ENCODE results near the gene RHEB.

RHEB gene

DNA sequence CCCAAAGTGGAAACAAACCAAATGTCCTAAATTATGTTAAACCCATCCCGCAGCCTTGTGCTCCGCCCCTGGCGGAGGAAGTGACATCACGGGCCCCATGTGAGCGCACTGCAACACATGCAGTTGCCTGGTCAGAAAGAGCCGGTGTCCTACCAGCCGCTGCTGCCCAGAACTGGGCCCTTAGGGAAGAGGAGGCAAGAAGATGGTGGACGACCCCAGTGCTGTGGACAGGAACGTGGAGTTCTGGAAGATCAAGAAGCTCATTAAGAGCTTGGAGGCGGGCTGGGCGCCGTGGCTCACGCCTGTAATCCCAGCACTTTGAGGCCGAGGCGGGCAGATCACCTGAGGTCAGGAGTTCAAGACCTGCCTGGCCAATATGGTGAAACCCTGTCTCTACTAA, 18.0 kb downstream of the RHEB start:
- DNase-seq, result no peak

GRCh38 chr7:151498495-151498894, 21.2 kb downstream of the RHEB start:
- no peak for DNase-seq

GRCh38 chr7:151497306-151497871, 22.3 kb downstream of the RHEB start:
- DNase-seq, result no peak

GRCh38 chr7:151495360-151495759, 24.3 kb downstream of the RHEB start:
- DNase-seq, result no peak

DNA sequence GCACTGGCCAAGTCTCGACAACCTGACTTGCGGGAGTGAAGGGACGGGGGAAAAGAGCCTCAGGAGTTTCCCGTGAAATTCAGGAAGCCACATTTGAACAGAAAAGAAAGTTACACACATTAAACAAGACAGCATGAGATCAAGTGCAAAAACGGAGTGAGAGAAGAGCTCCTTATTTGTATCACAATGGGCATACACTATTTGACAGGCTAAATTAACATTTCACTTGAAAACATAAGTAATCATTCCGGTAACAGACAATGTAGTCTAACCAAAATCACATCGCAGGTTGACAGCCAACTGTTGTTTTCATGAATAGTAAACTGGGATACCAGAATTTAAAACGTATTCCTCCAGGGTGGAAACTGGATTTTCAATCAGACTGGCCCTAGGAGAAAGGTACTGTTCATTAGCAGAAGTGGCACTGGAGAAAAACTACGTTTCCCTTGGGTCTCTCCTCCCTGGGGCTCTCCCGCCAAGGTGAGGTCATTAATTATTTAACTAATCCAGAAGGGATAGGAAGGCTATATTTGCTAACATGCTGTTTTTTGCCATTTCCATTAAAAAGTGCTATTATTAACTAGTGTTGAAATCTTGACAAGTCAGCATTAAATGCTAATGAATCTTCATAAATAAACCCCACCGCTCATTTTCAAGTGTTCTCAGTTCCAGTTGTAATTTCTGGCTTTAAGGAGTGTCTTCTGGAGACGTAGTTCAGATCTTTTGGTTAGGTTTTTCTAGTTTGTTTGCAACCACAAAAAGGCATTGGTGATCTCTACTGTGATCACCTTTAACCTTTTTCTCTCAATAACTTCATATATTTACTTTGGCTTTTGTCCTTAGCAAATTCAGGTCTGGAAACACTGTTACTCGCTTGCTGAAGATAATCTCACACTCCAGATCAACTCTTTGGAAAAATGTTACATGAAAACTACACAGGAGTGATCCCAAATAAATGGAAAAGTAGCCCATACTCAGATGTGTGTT, 25.1 kb downstream of the RHEB start:
- no peak for DNase-seq

GRCh38 chr7:151493083-151493482, 26.6 kb downstream of the RHEB start:
- no peak for DNase-seq

GRCh38 chr7:151491859-151492258, 27.8 kb downstream of the RHEB start:
- DNase-seq, result no peak

DNA sequence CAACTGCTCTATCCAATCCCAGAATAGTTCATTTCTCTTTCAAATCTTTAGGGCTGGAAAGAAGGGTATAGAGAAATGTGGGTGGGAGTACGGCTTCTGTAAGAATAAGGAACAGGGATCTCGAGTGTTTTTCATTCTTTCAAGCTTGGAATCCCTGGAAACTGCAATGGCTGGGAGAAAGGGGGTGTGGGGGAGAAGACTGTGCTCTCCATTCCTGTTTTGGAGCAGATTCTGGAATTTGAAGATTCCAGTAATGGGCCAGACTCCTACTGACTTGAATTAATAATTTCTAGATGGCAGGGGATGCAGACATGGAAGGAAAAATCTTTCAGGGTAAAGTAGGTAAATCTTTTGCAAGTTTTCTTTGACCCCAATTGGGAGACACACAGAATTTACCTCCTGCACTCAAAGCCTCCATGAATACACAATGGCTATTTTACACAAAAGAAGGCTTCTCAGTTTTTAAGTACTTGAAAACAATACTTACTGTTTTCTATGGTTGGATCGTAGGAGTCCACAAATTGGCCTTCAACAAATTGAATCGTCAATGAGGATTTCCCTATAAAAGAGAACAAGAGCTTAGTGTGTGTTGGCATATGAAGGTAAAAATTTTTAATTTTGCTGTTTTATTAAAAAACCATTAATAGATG, 29.1 kb downstream of the RHEB start:
- DNase-seq, result no peak

DNA sequence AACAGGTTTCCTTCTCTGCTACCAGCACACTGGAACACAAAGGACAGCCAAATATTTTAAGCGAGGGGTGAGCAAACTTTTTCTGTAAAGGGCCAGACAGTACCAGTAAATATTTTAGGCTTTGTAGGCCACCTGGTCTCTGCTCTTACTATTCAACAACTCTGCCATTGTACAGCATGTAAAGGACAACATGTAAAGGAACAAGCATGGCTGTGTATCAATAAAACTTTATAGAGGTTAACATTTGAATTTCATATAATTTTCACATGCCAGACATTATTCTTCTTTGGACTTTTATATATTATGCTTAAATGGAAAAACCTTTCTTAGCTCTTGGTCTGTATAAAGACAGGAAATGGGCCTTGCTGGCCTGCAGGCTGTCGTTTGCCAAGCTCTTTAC, 30.2 kb downstream of the RHEB start:
- DNase-seq, result no peak

- DNase-seq, result no peak
These were observed 31.6 kb downstream of the RHEB start for GRCh38 chr7:151488096-151488495.

GRCh38 chr7:151487228-151487627, 32.5 kb downstream of the RHEB start:
- DNase-seq, result no peak

- no peak for DNase-seq
These were observed 33.6 kb downstream of the RHEB start for GRCh38 chr7:151486074-151486473.

GRCh38 chr7:151484971-151485707, 34.6 kb downstream of the RHEB start:
- no peak for DNase-seq

GRCh38 chr7:151483711-151483983, 36.0 kb downstream of the RHEB start:
- DNase-seq, result no peak

DNA sequence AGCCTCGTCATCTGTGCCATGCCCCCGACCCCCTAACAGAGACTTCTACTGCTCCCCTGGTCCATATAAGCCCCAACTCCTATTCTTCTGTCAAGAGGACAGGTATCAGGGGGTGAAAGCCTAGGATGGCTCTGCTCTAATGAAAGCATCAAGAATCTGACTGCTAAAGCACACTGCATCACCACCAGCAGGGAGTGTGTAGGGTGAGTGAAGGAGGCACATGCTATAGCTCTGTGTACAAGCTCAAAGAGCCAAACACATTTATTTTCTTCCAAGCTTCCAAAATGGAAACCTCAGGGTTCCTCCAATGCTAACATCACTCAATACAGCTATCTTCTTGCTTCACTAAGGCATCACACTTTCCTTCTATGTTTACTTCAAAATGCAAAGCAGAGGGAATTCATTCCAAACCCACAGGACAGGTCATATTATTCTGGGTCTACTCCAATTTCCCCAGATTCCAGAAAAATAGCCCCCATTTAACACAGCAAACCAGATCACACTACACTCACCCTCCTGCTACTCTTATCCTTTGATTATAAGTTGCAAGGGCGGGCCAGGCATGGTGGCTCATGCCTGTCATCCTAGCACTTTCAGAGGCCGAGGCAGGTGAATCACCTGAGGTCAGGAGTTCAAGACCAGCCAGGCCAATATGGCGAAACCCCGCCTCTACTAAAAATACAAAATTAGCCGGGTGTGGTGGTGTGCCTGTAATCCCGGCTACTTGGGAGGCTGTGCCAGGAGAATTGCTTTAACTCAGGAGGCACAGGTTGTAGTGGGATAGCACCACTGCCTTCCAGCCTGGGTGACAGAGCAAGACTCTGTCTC, 36.6 kb downstream of the RHEB start:
- DNase-seq, result no peak

- no peak for DNase-seq
These were observed 37.8 kb downstream of the RHEB start for GRCh38 chr7:151481650-151482505.

- no peak for DNase-seq
These were observed 41.8 kb downstream of the RHEB start for GRCh38 chr7:151477867-151478266.

DNA sequence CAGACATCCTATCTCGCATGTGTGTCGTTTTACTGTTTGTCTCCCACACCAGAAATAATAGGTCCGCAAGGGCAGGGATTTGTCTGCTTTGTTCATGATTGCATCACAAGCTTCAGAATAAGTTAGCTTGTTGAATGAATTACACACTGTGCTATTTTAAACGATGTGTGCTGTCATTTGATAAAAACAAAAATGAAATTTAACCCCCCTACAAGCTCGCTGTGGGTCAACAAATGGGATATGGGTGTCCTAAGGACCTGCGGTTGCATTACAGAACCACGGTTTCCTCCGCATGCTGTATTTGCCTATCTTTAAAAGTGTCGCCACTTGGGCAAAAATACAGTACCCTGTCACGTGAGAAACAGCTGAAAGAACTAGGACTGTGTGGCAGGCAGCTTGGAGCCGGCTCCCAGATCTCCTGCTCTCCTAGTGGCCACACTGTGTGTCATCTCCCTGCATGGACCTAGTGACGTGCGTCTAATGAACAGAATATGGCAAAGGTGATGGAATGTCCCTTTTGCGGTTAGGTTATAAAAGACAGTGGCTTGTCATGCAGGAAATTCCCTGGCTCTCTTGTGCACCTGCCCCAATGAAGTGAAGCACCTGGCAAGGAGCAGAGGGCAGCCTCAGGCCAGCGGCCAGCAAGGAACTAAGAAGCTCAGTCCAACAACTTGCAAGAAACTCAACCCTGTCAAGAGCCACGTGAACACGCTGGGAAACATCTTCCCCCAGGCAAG, 46.9 kb downstream of the RHEB start:
- no peak for DNase-seq

DNA sequence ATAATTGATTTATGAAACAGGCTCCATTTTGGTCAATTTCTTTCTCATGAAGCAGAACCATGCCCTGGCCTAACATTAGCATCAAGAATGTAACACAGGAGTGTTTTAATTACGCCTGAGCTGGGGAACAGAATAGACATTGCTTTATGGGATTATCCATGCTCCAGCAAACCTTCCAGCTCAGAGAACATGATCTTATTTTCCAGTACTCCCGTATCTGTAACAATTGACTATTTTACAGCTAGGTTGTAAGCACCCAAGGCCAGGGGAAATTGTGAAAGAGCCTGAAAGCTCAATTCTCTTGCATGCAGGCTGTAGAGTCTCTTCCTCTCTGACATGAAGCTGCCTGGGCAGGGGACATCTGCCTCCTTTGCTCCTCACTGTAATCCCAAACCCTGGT, 49.0 kb downstream of the RHEB start:
- DNase-seq, result no peak

GRCh38 chr7:151469281-151469680, 50.4 kb downstream of the RHEB start:
- DNase-seq, result no peak
